ENCODE measurements around the gene KRTAP5-3.

GRCh38 chr11:1653541-1654387 lies 45.5 kb upstream of the KRTAP5-3 start:
- TF ChIP-seq CTCF (conservative IDR thresholded peaks at IDR 0.05) (no peak), EZH2 (IDR thresholded peaks at IDR 0.05; ENCODE audit: low read depth) (no peak)

All from PC-9 (cell line).